Measurements from ENCODE around the gene NME2. TPM values are rescaled to one million over a fixed set of nuclear protein-coding genes. Genes with fewer than 3 reads are reported as not detected.
A peak's percentile ranks its signal among the peaks of the same experiment; 100 is the strongest.

Gene NME2
- total and polyA plus RNA-seq, 10 of the 15 experiments (the other 5 are each of a cell fraction or from before 2014, with no cell fraction given) = 497 to 1,030 (median 786) TPM

GRCh38 chr17:51147650-51148049 lies 18.6 kb upstream of the NME2 start (continued):
- TF ChIP-seq, protein P1, sequence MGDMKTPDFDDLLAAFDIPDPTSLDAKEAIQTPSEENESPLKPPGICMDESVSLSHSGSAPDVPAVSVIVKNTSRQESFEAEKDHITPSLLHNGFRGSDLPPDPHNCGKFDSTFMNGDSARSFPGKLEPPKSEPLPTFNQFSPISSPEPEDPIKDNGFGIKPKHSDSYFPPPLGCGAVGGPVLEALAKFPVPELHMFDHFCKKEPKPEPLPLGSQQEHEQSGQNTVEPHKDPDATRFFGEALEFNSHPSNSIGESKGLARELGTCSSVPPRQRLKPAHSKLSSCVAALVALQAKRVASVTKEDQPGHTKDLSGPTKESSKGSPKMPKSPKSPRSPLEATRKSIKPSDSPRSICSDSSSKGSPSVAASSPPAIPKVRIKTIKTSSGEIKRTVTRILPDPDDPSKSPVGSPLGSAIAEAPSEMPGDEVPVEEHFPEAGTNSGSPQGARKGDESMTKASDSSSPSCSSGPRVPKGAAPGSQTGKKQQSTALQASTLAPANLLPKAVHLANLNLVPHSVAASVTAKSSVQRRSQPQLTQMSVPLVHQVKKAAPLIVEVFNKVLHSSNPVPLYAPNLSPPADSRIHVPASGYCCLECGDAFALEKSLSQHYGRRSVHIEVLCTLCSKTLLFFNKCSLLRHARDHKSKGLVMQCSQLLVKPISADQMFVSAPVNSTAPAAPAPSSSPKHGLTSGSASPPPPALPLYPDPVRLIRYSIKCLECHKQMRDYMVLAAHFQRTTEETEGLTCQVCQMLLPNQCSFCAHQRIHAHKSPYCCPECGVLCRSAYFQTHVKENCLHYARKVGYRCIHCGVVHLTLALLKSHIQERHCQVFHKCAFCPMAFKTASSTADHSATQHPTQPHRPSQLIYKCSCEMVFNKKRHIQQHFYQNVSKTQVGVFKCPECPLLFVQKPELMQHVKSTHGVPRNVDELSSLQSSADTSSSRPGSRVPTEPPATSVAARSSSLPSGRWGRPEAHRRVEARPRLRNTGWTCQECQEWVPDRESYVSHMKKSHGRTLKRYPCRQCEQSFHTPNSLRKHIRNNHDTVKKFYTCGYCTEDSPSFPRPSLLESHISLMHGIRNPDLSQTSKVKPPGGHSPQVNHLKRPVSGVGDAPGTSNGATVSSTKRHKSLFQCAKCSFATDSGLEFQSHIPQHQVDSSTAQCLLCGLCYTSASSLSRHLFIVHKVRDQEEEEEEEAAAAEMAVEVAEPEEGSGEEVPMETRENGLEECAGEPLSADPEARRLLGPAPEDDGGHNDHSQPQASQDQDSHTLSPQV (IDR thresholded peaks at IDR 0.05) = no peak
- peak; percentile 83 to 87 for TF ChIP-seq IKZF2 (IDR thresholded peaks at IDR 0.05)
- TF ChIP-seq, protein P2, sequence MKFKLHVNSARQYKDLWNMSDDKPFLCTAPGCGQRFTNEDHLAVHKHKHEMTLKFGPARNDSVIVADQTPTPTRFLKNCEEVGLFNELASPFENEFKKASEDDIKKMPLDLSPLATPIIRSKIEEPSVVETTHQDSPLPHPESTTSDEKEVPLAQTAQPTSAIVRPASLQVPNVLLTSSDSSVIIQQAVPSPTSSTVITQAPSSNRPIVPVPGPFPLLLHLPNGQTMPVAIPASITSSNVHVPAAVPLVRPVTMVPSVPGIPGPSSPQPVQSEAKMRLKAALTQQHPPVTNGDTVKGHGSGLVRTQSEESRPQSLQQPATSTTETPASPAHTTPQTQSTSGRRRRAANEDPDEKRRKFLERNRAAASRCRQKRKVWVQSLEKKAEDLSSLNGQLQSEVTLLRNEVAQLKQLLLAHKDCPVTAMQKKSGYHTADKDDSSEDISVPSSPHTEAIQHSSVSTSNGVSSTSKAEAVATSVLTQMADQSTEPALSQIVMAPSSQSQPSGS (IDR thresholded peaks at IDR 0.05; ENCODE audit: low read length) = 0 out of 2 replicates have a peak, but pooled peaks have one; percentile 33

DNA sequence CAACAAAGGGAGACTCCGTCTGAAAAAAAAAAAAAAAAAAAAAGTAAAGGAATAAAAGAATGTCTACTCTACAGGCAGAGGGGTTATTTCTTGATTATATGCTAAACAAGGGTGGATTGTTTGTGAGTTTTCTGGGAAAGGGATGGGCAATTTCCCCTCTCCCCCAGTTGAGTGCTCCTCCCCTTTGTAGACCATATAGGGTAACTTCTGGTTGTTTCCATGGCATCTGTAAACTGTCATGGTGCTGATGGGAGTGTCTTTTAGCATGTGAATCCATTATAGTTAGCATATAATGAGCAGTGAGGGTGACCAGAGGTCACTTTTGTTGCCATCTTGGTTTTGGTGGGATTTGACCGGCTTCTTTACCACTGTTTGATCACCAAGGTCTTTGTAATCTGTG lies 17.0 kb upstream of the NME2 start:
- in situ Hi-C loops (cut with MboI) = no loop called here
- FAIRE-seq = no peak

More for the DNA sequence above, 17.0 kb upstream of the NME2 start:
- intact Hi-C loops (cut with micrococcal nuclease; ENCODE audit: unreplicated experiment) = no loop called here
- Histone ChIP-seq H2AFZ (ENCODE audit: control insufficient read depth, low read depth, low read length) (no peak overlapping the region), H3K27ac (ENCODE audit: control insufficient read depth, insufficient read depth) (no peak overlapping the region), H3K4me1 (ENCODE audit: control insufficient read depth, insufficient read depth, low read length) (peaks cover 7% of the 10 kb centered on the region), H3K79me2 (ENCODE audit: control insufficient read depth, insufficient read depth, low read length) (peaks cover 8% of the 10 kb centered on the region), H3K4me2 (ENCODE audit: control insufficient read depth, insufficient read depth) (no peak overlapping the region), H3K27me3 (replicated peaks in 1 of 2; ENCODE audit: control insufficient read depth in 2 of 2, insufficient read depth in 2 of 2, low read length in 1 of 2) (no peaks in the 10 kb centered on the region), H3K4me3 (no peak overlapping the region), H3K9me3 (replicated peaks; ENCODE audit: control insufficient read depth, insufficient read depth, low read length) (no peaks in the 10 kb centered on the region), H4K20me1 (ENCODE audit: control insufficient read depth, insufficient read depth) (no peaks in the 10 kb centered on the region), H3K36me3 (ENCODE audit: control insufficient read depth in 2 of 2, insufficient read depth in 2 of 2, low read length in 1 of 2) (no peaks in the 10 kb centered on the region), H3K9ac (ENCODE audit: control insufficient read depth, insufficient read depth, low read length) (no peak overlapping the region)
- no peak for ATAC-seq
- CTCF ChIA-PET = interaction anchor here (1.7 to 2.8 kb wide), 2 partner anchors 29 to 149 kb away, joined by 4 to 13 read pairs; no protein-coding TSS in a partner anchor
- DNase-seq (ENCODE audit: low read depth, low spot score) = no peak
- BruUV-seq (replicated peaks) = no TSS peak
- SMC1A ChIA-PET (ENCODE audit: uncharacterized antibody, unreplicated experiment) = no interaction called here
- TF ChIP-seq RBBP5 (conservative IDR thresholded peaks at IDR 0.05) (no peak), SMAD1 (IDR thresholded peaks at IDR 0.05; ENCODE audit: low read depth, partially characterized antibody) (no peak), HCFC1 (IDR thresholded peaks at IDR 0.05; ENCODE audit: low read length) (no peak), PAX5 (IDR thresholded peaks at IDR 0.05; ENCODE audit: borderline replicate concordance, low read depth, low read length) (no peak), ZBED1 (IDR thresholded peaks at IDR 0.05; ENCODE audit: borderline replicate concordance) (no peak)
- TF ChIP-seq, protein P3, sequence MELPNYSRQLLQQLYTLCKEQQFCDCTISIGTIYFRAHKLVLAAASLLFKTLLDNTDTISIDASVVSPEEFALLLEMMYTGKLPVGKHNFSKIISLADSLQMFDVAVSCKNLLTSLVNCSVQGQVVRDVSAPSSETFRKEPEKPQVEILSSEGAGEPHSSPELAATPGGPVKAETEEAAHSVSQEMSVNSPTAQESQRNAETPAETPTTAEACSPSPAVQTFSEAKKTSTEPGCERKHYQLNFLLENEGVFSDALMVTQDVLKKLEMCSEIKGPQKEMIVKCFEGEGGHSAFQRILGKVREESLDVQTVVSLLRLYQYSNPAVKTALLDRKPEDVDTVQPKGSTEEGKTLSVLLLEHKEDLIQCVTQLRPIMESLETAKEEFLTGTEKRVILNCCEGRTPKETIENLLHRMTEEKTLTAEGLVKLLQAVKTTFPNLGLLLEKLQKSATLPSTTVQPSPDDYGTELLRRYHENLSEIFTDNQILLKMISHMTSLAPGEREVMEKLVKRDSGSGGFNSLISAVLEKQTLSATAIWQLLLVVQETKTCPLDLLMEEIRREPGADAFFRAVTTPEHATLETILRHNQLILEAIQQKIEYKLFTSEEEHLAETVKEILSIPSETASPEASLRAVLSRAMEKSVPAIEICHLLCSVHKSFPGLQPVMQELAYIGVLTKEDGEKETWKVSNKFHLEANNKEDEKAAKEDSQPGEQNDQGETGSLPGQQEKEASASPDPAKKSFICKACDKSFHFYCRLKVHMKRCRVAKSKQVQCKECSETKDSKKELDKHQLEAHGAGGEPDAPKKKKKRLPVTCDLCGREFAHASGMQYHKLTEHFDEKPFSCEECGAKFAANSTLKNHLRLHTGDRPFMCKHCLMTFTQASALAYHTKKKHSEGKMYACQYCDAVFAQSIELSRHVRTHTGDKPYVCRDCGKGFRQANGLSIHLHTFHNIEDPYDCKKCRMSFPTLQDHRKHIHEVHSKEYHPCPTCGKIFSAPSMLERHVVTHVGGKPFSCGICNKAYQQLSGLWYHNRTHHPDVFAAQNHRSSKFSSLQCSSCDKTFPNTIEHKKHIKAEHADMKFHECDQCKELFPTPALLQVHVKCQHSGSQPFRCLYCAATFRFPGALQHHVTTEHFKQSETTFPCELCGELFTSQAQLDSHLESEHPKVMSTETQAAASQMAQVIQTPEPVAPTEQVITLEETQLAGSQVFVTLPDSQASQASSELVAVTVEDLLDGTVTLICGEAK (IDR thresholded peaks at IDR 0.05; ENCODE audit: borderline replicate concordance) = no peak
- WGBS (ENCODE audit: insufficient coverage, insufficient replicate concordance, low lambda C conversion rate, missing lambda C conversion rate) = 87% methylated on average over 2 of the region's 2 CpGs
- POLR2A ChIA-PET = interaction anchor here (0.6 kb wide), 1 partner anchor 724 kb away, joined by 3 read pairs; no protein-coding TSS in a partner anchor
- RAD21 ChIA-PET (ENCODE audit: unreplicated experiment) = no interaction called here

Measured in GM12878 (cell line).